ENCODE results near the gene CEACAM19. TPM values are rescaled to one million over a fixed set of nuclear protein-coding genes. Genes with fewer than 3 reads are reported as not detected.
A peak's percentile ranks its signal among the peaks of the same experiment; 100 is the strongest.

Gene CEACAM19
- total and polyA plus RNA-seq, 2 of the 13 experiments (the other 11 are each of a cell fraction or from before 2014, with no cell fraction given) = 1.3 to 4.0 TPM

- TF ChIP-seq NKX3-1 (CRISPR knock-in tag; IDR thresholded peaks at IDR 0.05) = no peak
- no peak for TF ChIP-seq ZNF670 (CRISPR knock-in tag; IDR thresholded peaks at IDR 0.05; ENCODE audit: borderline replicate concordance)
- TF ChIP-seq RARA (CRISPR knock-in tag; IDR thresholded peaks at IDR 0.05) = peak; percentile 42; the same call in 1 of the 2 replicates
- TF ChIP-seq PHF5A (CRISPR knock-in tag; IDR thresholded peaks at IDR 0.05; ENCODE audit: low read depth, unreplicated experiment) = peak; percentile 55
- peak in 1 of 2 experiments; percentile 32; a peak in 2 of 4 replicates for TF ChIP-seq HMGXB4 (CRISPR knock-in tag; IDR thresholded peaks at IDR 0.05; ENCODE audit: borderline replicate concordance in 1 of 2, low read depth in 1 of 2)
- no peak for TF ChIP-seq NFIB (CRISPR knock-in tag; IDR thresholded peaks at IDR 0.05; ENCODE audit: borderline replicate concordance)
- TF ChIP-seq FOXK2 (IDR thresholded peaks at IDR 0.05) = no peak
- TF ChIP-seq ZNF292 (CRISPR knock-in tag; IDR thresholded peaks at IDR 0.05; ENCODE audit: borderline replicate concordance, low read depth) = no peak
- TF ChIP-seq HIC2 (CRISPR knock-in tag; IDR thresholded peaks at IDR 0.05; ENCODE audit: low read depth) = peak; percentile 53; the same call in 1 of the 2 replicates
- TF ChIP-seq FOSL2 (CRISPR knock-in tag; IDR thresholded peaks at IDR 0.05) = peak; percentile 9; the same call in 1 of the 2 replicates
- TF ChIP-seq TMF1 (CRISPR knock-in tag; IDR thresholded peaks at IDR 0.05; ENCODE audit: low read depth) = no peak
- no peak for TF ChIP-seq KDM2A (CRISPR knock-in tag; IDR thresholded peaks at IDR 0.05; ENCODE audit: borderline replicate concordance, low read depth)
- TF ChIP-seq NFKB2 (CRISPR knock-in tag; IDR thresholded peaks at IDR 0.05; ENCODE audit: borderline replicate concordance) = peak; percentile 49; the same call in 1 of the 2 replicates
- TF ChIP-seq ZNF691 (CRISPR knock-in tag; IDR thresholded peaks at IDR 0.05; ENCODE audit: borderline replicate concordance, low read depth) = 0 out of 2 replicates have a peak, but pooled peaks have one; percentile 67
- peak; percentile 26; the same call in 1 of the 2 replicates for TF ChIP-seq HOXA3 (CRISPR knock-in tag; IDR thresholded peaks at IDR 0.05)
- TF ChIP-seq MTA3 (CRISPR knock-in tag; IDR thresholded peaks at IDR 0.05) = no peak
- no peak for TF ChIP-seq HMGA1 (CRISPR knock-in tag; conservative IDR thresholded peaks at IDR 0.05)
- TF ChIP-seq ZNF883 (CRISPR knock-in tag; IDR thresholded peaks at IDR 0.05; ENCODE audit: not compliant biosample characterization) = no peak
- 0 out of 2 replicates have a peak, but pooled peaks have one; percentile 15 for TF ChIP-seq FOXO4 (CRISPR knock-in tag; conservative IDR thresholded peaks at IDR 0.05)
- TF ChIP-seq SAFB2 (CRISPR knock-in tag; IDR thresholded peaks at IDR 0.05; ENCODE audit: borderline replicate concordance, low read depth) = no peak
- no peak; the same call in 1 of the 2 replicates for TF ChIP-seq ZBTB38 (CRISPR knock-in tag; IDR thresholded peaks at IDR 0.05)
Observed at GRCh38 chr19:44689290-44690130, 18.2 kb downstream of the CEACAM19 start (continued).
